H9 (cell line): ENCODE data around the gene LRRC53. TPM values are rescaled to one million over a fixed set of nuclear protein-coding genes. Genes with fewer than 3 reads are reported as not detected.

Source experiments
- DNase-seq: peaks from one replicate; pipeline ENCODE4 v3.0.0-alpha.2; 2017
- H2AFZ ChIP-seq: one replicate; pipeline ENCODE4 v1.6.1; 2013; ENCODE audit warnings: mild to moderate bottlenecking, low read length, control low read depth, moderate library complexity
- H2AK5ac ChIP-seq: 2 replicates; pipeline ENCODE4 v1.6.1; 2013; ENCODE audit warnings: low read length, control low read depth, mixed read lengths; ENCODE audit not compliant: insufficient read length
- H2BK120ac ChIP-seq: one replicate; pipeline ENCODE4 v1.6.1; 2013; ENCODE audit warnings: low read depth, mild to moderate bottlenecking, low read length, control low read depth, inconsistent platforms; ENCODE audit not compliant: poor library complexity, severe bottlenecking
- H2BK12ac ChIP-seq: 2 replicates; pipeline ENCODE4 v1.6.1; 2013; ENCODE audit warnings: low read length, control low read depth, mixed read lengths, low read depth; ENCODE audit not compliant: insufficient read length
- H2BK15ac ChIP-seq: 2 replicates; pipeline ENCODE4 v1.6.1; 2013; ENCODE audit warnings: low read depth, low read length, control low read depth
- H2BK20ac ChIP-seq: one replicate; pipeline ENCODE4 v1.6.1; 2013; ENCODE audit warnings: low read depth, mild to moderate bottlenecking, low read length, control low read depth, inconsistent platforms; ENCODE audit not compliant: poor library complexity, severe bottlenecking
- H2BK5ac ChIP-seq: 2 replicates; pipeline ENCODE4 v1.6.1; 2013; ENCODE audit warnings: low read length, control low read depth, mixed read lengths; ENCODE audit not compliant: insufficient read length
- H3K14ac ChIP-seq: 2 replicates; pipeline ENCODE4 v1.6.1; 2013; ENCODE audit warnings: low read length, control low read depth; ENCODE audit not compliant: insufficient read depth
- H3K18ac ChIP-seq: 2 replicates; pipeline ENCODE4 v1.6.1; 2013; ENCODE audit warnings: low read depth, mild to moderate bottlenecking, mixed read lengths, low read length, control low read depth; ENCODE audit not compliant: insufficient read length
- H3K23ac ChIP-seq: 2 replicates; pipeline ENCODE4 v1.6.1; 2013; ENCODE audit warnings: low read length, control low read depth, mixed read lengths, low read depth; ENCODE audit not compliant: insufficient read length
- H3K23me2 ChIP-seq: 2 replicates; pipeline ENCODE4 v1.6.1; 2013; ENCODE audit warnings: low read depth, mild to moderate bottlenecking, mixed read lengths, low read length, control low read depth; ENCODE audit not compliant: insufficient read length, poor library complexity, severe bottlenecking
- H3K27ac ChIP-seq: 2 replicates; pipeline ENCODE4 v1.5.1; 2013; ENCODE audit warnings: low read length, control low read depth, mixed read lengths, low read depth; ENCODE audit not compliant: insufficient read length
- H3K27me3 ChIP-seq: 2 replicates; pipeline ENCODE4 v1.6.1; 2013; ENCODE audit warnings: low read length, control low read depth, inconsistent platforms; ENCODE audit not compliant: insufficient read depth
- H3K4ac ChIP-seq: 2 replicates; pipeline ENCODE4 v1.6.1; 2013; ENCODE audit warnings: low read depth, mild to moderate bottlenecking, control low read depth, inconsistent platforms, low read length, moderate library complexity
- H3K4me1 ChIP-seq: 2 replicates; pipeline ENCODE4 v1.6.1; 2013; ENCODE audit warnings: low read length, control low read depth, inconsistent platforms; ENCODE audit not compliant: insufficient read depth
- H3K4me2 ChIP-seq: 2 replicates; pipeline ENCODE4 v1.6.1; 2013; ENCODE audit warnings: low read length, control low read depth, mixed read lengths; ENCODE audit not compliant: insufficient read length, insufficient read depth
- H3K56ac ChIP-seq: 2 replicates; pipeline ENCODE4 v1.6.1; 2013; ENCODE audit warnings: low read depth, mild to moderate bottlenecking, mixed read lengths, low read length, control low read depth; ENCODE audit not compliant: insufficient read length
- H3K79me1 ChIP-seq: 2 replicates; pipeline ENCODE4 v1.6.1; 2013; ENCODE audit warnings: low read depth, mild to moderate bottlenecking, moderate library complexity, low read length, control low read depth, inconsistent platforms; ENCODE audit not compliant: insufficient read depth, poor library complexity, severe bottlenecking
- H3K79me2 ChIP-seq: 2 replicates; pipeline ENCODE4 v1.6.1; 2013; ENCODE audit warnings: low read length, control low read depth, inconsistent platforms; ENCODE audit not compliant: insufficient read depth
- H3K9ac ChIP-seq: 2 replicates; pipeline ENCODE4 v1.6.1; 2013; ENCODE audit warnings: low read length, control low read depth, mixed read lengths; ENCODE audit not compliant: insufficient read length; ENCODE audit errors: extremely low read depth
- H3K9me3 ChIP-seq: one replicate; pipeline ENCODE4 v1.6.1; 2013; ENCODE audit warnings: low read depth, low read length, inconsistent platforms; ENCODE audit not compliant: control insufficient read depth
- H3T11ph ChIP-seq: one replicate; pipeline ENCODE4 v1.6.1; 2013; ENCODE audit warnings: mild to moderate bottlenecking, low read length, control low read depth, inconsistent platforms
- H4K20me1 ChIP-seq: one replicate; pipeline ENCODE4 v1.6.1; 2013; ENCODE audit not compliant: control insufficient read depth, insufficient read length, insufficient read depth
- H4K5ac ChIP-seq: 2 replicates; pipeline ENCODE4 v1.6.1; 2013; ENCODE audit warnings: low read depth, mild to moderate bottlenecking, mixed read lengths, low read length, control low read depth; ENCODE audit not compliant: insufficient read length
- H4K8ac ChIP-seq: replicated peaks from 2 replicates; pipeline ENCODE4 v1.6.1; 2013; ENCODE audit warnings: low read length, control low read depth, mixed read lengths, low read depth; ENCODE audit not compliant: insufficient read length
- H4K91ac ChIP-seq: 2 replicates; pipeline ENCODE4 v1.6.1; 2013; ENCODE audit warnings: low read depth, mild to moderate bottlenecking, moderate library complexity, mixed read lengths, low read length, control low read depth; ENCODE audit not compliant: insufficient read length
- H3K27ac Mint-ChIP-seq, 3 experiments: 2 replicates in 2 of 3; 3 replicates in 1 of 3; pipeline ENCODE4 v1.8.0; 2020 to 2021; ENCODE audit warnings: mixed read lengths in 3 of 3, mild to moderate bottlenecking in 1 of 3, moderate library complexity in 1 of 3
- H3K27me3 Mint-ChIP-seq: 2 replicates; pipeline ENCODE4 v1.8.0; 2021; ENCODE audit warnings: low read depth, mild to moderate bottlenecking, moderate library complexity, mixed read lengths
- H3K36me3 Mint-ChIP-seq, 3 experiments: 2 replicates in 2 of 3; 3 replicates in 1 of 3; pipeline ENCODE4 v1.8.0; 2020 to 2021; ENCODE audit warnings: low read depth in 3 of 3, mixed read lengths in 3 of 3; ENCODE audit not compliant: insufficient read depth in 1 of 3
- H3K4me1 Mint-ChIP-seq, 2 experiments: 2 replicates each; pipeline ENCODE4 v1.8.0; 2020; ENCODE audit warnings: mixed read lengths in 2 of 2
- H3K4me3 Mint-ChIP-seq, 2 experiments: 2 replicates in 1 of 2; 3 replicates in 1 of 2; pipeline ENCODE4 v1.8.0; 2020 to 2021; ENCODE audit warnings: mild to moderate bottlenecking in 2 of 2, mixed read lengths in 2 of 2, moderate library complexity in 1 of 2
- H3K9me3 Mint-ChIP-seq, 2 experiments: 2 replicates in 1 of 2; 3 replicates in 1 of 2; pipeline ENCODE4 v1.8.0; 2020; ENCODE audit warnings: mild to moderate bottlenecking in 2 of 2, mixed read lengths in 2 of 2, moderate library complexity in 1 of 2
- WGBS: extraction: QIAGEN DNeasy Blood & Tissue Kit; methylation state at CpG from one replicate; pipeline ENCODE4 v1.1.7; 2013; ENCODE audit warnings: missing lambda C conversion rate, low lambda C conversion rate, mixed read lengths; ENCODE audit not compliant: insufficient read length; ENCODE audit errors: extremely low coverage; 5-methylcytosine and 5-hydroxymethylcytosine counted together
- total RNA-seq: library from RNA; stranded (reverse); gene quantifications from 2 replicates; pipeline ENCODE4 v1.2.1, GENCODE V29; 2021
- TF ChIP-seq, protein P1 (sequence below): fragments of 200-600 bp; sonication (generic); conservative IDR thresholded peaks from 3 replicates; pipeline ENCODE4 v1.8.0; 2021; ENCODE audit warnings: antibody characterized with exemption, mild to moderate bottlenecking

The LRRC53 gene
- total RNA-seq, 1 experiment from 2014 or later, result not detected

DNA sequence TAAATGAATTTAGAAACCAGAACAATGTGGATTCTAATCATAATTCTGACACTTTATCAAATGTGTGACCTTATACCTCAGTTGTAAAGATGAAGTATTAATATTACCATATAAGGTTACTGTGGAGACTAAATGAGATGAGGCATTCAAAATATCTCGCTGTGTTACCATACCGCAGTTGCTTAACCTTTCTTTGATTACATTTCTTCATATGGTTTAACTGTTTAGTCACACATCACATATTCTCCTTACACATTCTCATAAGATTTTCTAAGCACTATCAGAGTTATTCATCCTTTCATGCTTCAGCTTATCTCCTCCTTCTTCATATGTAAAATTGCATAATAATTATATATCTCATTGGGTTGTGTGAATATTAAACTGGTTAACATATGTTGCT is 88.9 kb downstream of the LRRC53 start:
- H2AK5ac ChIP-seq, result no peak overlapping the region
- no peak overlapping the region for H3K4me2 ChIP-seq
- H3K4ac ChIP-seq, result no peak overlapping the region
- TF ChIP-seq, protein P1, sequence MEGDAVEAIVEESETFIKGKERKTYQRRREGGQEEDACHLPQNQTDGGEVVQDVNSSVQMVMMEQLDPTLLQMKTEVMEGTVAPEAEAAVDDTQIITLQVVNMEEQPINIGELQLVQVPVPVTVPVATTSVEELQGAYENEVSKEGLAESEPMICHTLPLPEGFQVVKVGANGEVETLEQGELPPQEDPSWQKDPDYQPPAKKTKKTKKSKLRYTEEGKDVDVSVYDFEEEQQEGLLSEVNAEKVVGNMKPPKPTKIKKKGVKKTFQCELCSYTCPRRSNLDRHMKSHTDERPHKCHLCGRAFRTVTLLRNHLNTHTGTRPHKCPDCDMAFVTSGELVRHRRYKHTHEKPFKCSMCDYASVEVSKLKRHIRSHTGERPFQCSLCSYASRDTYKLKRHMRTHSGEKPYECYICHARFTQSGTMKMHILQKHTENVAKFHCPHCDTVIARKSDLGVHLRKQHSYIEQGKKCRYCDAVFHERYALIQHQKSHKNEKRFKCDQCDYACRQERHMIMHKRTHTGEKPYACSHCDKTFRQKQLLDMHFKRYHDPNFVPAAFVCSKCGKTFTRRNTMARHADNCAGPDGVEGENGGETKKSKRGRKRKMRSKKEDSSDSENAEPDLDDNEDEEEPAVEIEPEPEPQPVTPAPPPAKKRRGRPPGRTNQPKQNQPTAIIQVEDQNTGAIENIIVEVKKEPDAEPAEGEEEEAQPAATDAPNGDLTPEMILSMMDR, result no peak
- no peak overlapping the region for H3K4me3 Mint-ChIP-seq
- no peak overlapping the region for H2BK15ac ChIP-seq
- H2BK12ac ChIP-seq, result no peak overlapping the region
- no peak overlapping the region for H3K9ac ChIP-seq
- H4K5ac ChIP-seq, result no peak overlapping the region
- H2BK20ac ChIP-seq, result no peak overlapping the region
- no peak for DNase-seq
- H3K9me3 Mint-ChIP-seq, result no peaks in the 10 kb centered on the region
- no peak overlapping the region for H3K14ac ChIP-seq
- H3K27me3 Mint-ChIP-seq, result no peaks in the 10 kb centered on the region
- no peaks in the 10 kb centered on the region for H4K20me1 ChIP-seq
- H4K91ac ChIP-seq, result no peak overlapping the region
- H2BK120ac ChIP-seq, result no peak overlapping the region
- no peaks in the 10 kb centered on the region for H3K79me2 ChIP-seq
- no peaks in the 10 kb centered on the region for H3K79me1 ChIP-seq
- H3K27ac ChIP-seq, result no peak overlapping the region
- H3K27me3 ChIP-seq, result no peaks in the 10 kb centered on the region
- no CpG with 5 or more reads among the region's 2 CpGs for WGBS
- H3T11ph ChIP-seq, result no peak overlapping the region
- H3K23me2 ChIP-seq, result no peaks in the 10 kb centered on the region
- no peaks in the 10 kb centered on the region for H3K36me3 Mint-ChIP-seq
- H2AFZ ChIP-seq, result no peak overlapping the region
- H3K27ac Mint-ChIP-seq, result no peak overlapping the region
- no peak overlapping the region for H3K23ac ChIP-seq
- no peak overlapping the region for H3K18ac ChIP-seq
- H4K8ac ChIP-seq, result no peak overlapping the region
- no peak overlapping the region for H3K56ac ChIP-seq
- no peaks in the 10 kb centered on the region for H3K4me1 Mint-ChIP-seq
- no peaks in the 10 kb centered on the region for H3K4me1 ChIP-seq
- H3K9me3 ChIP-seq, result no peaks in the 10 kb centered on the region
- no peak overlapping the region for H2BK5ac ChIP-seq
